Activated gamma-delta T cell treated with anti-CD3 and anti-CD28 coated beads, Interleukin-2, amount 50 U/mL, for 16 hours (primary cell): ENCODE results near the gene GORASP2.
A peak's percentile ranks its signal among the peaks of the same experiment; 100 is the strongest.
"Not testable (repeated sequence)": the region's sequence is repeated elsewhere in the genome, so short reads cannot be mapped to it uniquely, and the experiment has no call there.

Experiments
- DNase-seq: peaks from one replicate; pipeline ENCODE4 v3.0.0-alpha.2; 2020; ENCODE audit warnings: low read depth

Gene GORASP2

DNA sequence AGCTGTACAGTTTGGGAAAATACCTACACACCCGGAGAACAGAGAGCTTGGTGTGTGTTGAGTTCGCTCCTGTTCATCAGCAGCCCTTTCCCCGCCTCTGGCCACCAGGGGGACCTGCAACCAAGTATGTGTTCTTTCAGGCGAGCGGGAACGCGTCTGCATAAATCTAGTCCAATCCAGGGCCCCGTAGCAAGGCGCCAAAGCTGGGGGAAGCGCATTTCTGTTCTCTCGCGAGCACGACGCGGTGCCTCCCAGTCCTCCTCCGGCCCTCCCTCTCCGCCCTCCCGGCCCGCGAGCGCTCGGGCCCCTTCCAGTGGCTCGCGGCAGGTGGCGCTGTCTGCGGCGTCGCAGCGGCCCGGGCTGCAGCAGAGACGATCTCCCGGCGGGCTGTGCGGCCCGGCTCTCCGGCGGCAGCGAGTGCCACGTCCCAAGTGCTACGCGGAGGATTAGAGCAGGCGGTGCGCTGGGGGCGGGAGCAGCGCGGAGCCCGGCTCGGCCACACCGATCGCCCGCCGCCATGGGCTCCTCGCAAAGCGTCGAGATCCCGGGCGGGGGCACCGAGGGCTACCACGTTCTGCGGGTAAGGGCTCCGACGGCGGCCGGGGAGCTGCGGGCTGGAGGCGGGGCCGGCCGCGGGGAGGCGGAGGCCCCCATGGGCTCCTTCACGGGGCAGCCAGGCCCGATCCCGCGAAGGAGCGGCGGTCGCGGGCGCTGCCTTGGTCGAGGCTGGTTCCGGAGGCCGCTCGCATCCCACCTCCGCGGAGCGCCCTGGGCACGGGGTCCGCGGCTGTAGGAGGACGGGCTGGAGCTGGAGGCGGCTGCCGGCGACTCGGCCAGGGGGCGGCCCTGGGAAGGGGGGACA, at the start of gene GORASP2:
TSS of gene GORASP2 (plus strand) at position 430 of the 862 bp plus-strand sequence. CDS start at position 518, 88 bp downstream.
- DNase-seq, result peak; percentile 96

GRCh38 chr2:170881840-170882239, 47.2 kb upstream of the GORASP2 start:
- DNase-seq, result no peak

DNA sequence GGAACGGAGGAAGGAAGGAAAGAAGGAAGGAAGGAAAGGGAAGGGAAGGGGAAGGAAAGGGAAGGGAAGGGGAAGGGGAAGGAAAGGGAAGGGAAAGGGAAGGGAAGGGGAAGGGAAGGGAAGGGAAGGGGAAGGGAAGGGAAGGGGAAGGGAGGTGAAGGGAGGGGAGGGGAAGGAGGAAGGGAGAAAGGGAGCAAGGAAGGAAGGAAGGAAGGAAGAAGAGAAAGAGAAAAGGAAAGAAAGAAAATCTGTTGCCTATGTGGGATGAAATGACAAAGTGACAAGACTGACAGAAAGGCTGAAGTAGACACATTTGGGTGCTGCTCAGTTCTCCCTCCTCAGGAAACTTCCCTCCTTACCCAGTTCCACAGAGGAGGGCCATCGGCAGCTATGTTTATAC, 46.3 kb upstream of the GORASP2 start:
- DNase-seq, result no peak

DNA sequence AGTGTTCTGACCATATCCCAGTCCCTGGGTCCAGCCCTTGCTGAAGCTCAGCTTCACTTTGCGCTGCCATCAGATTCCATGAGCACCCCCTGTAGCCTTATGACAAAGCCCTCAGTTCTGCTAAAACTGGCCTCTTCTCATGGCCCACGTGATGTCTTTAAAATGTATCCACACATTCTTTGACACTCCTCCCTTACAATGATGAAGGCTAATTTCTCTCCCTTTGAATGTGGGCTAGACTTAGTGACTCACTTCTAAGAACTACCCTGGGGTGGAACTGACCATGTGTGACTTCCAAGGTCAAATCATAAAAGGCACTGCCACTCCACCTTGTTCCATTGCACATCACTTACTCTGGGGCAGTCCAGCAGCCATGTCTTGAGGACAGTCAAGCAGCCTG, 45.4 kb upstream of the GORASP2 start:
- no peak for DNase-seq

GRCh38 chr2:170885130-170885791, 43.8 kb upstream of the GORASP2 start:
- no peak for DNase-seq

GRCh38 chr2:170886386-170886785, 42.7 kb upstream of the GORASP2 start:
- DNase-seq, result no peak

DNA sequence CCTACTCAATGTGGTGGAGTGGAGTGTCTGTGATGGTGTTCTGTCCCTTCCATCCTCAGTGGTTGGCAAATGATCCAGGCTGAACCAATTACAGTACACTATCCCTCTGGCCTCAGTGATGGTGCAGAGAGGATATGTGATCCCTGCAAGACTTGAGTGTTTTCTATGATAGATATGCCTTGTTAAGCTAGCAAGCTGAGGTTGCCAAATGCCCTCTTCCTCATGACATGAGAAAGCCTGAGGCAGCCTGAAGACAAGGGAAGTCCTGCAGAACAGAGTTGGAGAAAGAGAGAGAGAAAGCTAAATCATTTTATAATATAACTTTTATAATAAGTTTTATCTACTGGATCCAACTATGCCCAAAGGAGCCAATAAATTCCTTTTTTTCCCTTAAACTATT, 41.6 kb upstream of the GORASP2 start:
- no peak for DNase-seq

- DNase-seq, result no peak
These were observed 41.2 kb upstream of the GORASP2 start for GRCh38 chr2:170887896-170888295.

DNA sequence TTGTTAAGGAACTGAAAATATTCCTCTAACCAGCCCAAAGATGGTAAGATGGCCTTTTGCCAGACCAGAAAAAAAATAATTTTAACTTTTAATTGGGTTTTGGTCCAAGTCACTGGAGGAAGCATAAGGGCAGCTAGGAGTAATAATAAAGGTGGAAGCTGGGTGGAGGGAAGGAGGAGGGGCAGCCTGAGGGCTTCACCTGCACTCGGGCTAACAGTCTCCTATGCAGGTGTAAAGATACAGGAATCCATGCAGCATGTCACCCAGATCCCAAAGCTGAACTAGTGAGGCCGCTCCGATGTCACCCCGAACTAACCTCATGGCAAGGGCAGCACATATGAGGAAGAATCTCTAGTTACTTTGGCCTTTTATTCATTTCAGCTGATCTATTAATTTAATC, 37.2 kb upstream of the GORASP2 start:
- DNase-seq, result no peak

DNA sequence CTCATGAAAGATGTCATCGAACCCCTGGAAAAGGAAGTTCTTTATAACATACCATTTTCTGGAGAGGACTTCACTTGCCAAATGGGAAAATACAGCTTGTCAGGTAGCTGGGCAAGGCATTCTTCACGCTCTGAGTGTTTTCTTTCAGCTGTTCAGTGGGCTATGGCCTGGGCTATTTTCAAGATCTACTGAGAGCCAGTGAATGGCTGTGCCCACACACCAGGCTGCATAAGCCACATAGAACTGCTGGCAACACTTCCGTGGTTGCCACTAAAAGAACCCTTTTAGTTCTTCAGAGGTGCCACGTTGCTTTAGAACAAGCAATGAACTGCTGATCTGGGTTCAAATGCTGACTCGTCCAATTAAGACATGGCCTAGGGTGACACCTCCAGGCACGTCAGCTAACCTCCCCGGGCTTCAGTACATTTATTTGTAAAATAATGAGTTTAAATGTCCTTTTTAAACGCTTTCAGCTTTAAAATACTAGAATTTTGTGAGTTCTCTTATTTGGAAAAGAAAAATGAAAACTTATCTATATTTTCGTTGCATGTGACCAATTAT, 36.6 kb upstream of the GORASP2 start:
- no peak for DNase-seq

- no peak for DNase-seq
These were observed 33.9 kb upstream of the GORASP2 start for GRCh38 chr2:170895023-170895757.

GRCh38 chr2:170896622-170897021, 32.4 kb upstream of the GORASP2 start:
- no peak for DNase-seq

GRCh38 chr2:170897108-170897507, 31.9 kb upstream of the GORASP2 start:
- DNase-seq, result no peak

- DNase-seq, result no peak
These were observed 23.2 kb upstream of the GORASP2 start for GRCh38 chr2:170905864-170906263.

- no peak for DNase-seq
These were observed 17.7 kb upstream of the GORASP2 start for GRCh38 chr2:170911314-170911889.

DNA sequence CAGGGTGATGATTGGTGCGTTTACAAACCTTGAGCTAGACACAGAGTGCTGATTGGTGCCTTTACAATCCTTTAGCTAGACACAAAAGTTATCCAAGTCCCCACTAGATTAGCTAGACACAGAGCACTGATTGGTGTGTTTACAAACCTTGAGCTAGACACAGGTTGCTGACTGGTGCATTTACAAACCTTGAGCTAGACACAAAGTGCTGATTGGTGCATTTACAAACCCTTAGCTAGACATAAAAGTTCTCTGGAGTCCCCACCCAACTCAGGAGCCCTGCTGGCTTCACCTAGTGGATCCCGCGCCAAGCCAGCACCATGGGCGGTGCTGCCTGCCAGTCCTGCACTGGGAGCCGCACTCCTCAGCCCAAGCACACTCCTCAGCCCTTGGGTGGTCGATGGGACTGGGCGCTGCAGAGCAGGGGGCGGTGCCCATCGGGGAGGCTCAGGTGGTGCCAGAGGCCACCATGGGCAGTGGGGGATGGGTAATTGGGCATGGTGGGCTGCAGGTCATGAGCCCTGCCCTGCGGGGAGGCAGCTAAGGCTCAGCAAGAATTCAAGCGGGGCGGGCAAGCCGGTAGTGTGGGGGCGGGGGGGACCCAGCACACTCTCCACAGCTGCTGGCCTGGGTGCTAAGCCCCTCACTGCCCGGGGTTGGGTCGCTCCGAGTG, 13.9 kb upstream of the GORASP2 start:
- DNase-seq, result not testable (repeated sequence)

DNA sequence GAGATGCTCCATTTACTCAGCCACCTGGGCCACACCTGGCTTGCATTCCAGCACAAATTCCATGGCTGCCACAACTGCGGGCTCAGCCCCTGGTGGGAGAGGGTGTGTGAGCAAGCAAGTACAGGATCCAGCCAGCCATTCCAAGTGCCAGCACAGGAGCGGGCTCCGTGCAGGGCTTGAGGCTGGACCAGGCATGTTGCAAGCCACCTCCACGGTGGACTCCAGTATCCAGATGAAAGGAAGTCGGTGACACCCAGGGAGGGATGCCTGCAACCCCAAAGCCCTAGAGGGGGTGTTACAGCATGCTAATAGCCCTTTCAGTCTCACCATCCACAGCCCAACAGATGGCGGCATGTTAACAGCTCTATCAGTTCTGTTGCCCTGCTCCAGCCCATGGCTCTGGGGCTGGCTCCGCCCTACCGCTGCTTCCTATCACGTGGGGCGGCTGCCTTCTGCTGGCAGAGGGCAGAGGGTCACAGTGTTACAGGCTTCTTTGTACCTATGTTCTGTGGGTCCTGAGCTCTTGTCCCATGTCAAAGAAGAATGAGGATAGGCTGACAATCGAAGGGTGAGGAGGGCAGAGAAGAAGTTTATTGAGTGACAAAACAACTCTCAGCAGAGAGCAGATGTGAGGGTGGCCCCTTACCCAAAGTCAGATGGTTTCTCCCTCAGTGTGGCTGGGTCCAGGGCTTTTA, 11.7 kb upstream of the GORASP2 start:
- no peak for DNase-seq

DNA sequence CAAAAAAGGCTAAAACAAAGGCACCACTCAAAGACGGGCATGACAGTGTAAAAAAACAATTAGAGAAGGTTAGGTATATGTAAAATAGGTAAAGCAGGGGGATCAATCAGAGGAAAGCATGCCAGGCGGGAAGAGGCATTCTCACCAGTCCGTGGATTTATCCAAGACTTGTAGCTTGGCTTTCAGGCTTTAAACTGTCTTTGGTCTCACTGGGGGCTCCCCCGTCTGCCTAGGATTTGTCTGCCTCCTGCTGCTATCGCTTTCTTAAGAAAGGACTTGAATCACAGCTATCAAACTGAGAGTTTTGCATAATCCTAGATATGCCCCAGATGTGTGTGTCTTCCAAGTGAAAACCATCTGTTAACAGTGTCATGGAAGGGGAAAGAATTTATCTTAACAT, 11.1 kb upstream of the GORASP2 start:
- no peak for DNase-seq

DNA sequence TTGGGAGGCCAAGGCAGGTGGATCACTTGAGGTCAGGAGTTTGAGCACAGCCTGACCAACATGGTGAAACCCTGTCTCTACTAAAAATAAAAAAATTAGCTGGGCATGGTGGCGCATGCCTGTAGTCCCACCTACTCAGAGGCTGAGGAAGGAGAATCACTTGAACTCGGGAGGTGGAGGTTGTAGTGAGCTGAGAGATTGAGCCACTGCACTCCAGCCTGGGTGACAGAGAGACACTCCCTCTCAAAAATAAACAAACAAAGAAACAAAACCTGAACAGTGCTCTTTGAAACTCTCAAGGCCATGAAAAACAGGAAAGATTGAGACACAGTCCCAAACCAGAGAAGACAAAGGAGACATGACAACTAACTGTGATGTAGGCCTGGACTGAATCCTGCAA, 7.2 kb upstream of the GORASP2 start:
- DNase-seq, result not testable (repeated sequence)

DNA sequence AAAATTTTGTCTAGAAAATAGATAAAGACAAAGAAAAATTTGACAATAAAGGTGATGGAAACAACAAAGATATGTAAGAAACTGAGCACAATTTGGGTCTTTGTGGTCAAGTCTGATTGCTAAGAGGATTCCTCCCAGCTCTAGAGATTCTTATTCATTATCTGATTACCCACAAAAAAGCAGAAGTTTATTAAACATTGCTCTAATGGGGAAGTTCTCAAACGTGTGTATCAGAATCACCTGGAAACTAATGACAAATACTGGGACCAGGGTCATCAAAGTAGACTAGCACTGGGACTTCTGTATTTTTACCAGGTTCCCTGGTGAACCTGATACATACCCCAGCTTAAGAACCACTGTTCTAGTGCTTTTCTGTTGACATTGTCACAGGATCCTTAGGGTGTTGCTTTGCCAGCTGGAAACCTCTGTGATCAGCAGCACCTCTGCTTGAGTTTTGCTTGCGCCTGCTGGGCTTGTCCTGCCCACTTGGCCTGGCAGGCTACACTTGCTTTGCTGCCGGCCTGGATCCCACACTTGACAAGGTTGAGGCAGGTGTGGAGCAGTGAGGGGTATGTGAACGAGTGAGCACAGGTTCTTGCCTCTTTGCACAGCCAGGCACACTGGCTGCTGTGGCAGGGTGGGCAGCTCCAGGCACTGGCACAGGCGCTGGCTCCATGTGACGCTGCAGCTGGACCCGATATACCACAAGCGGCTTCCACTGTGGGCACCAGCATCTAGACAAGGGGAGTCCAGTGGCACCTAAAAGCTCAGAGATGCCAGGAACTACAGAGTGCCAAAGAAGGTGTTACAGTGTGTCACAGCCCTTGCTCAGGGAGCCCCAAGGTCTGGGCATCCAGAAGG, 6.2 kb upstream of the GORASP2 start:
- no peak for DNase-seq
